Inflammatory macrophage treated with lipopolysaccharide for 4 hours (primary cell): ENCODE data around the gene NXPH4.

Experiments used
- DNase-seq: peaks from one replicate; pipeline ENCODE4 v3.0.0-alpha.2; 2020

Gene NXPH4

GRCh38 chr12:57233357-57234232 lies 17.0 kb downstream of the NXPH4 start:
- DNase-seq, result peak; percentile 86

GRCh38 chr12:57234233-57234570 lies 17.6 kb downstream of the NXPH4 start:
- DNase-seq, result no peak

GRCh38 chr12:57234571-57235016 lies 18.0 kb downstream of the NXPH4 start:
- DNase-seq, result peak; percentile 68

GRCh38 chr12:57235017-57235727 lies 18.6 kb downstream of the NXPH4 start:
- no peak for DNase-seq

- DNase-seq, result no peak
These were observed 19.1 kb downstream of the NXPH4 start for GRCh38 chr12:57235728-57236131.

GRCh38 chr12:57236201-57236924 lies 19.8 kb downstream of the NXPH4 start:
- DNase-seq, result no peak

- no peak for DNase-seq
These were observed 20.5 kb downstream of the NXPH4 start for GRCh38 chr12:57236925-57237595.

GRCh38 chr12:57237596-57237931 lies 21.0 kb downstream of the NXPH4 start:
- no peak for DNase-seq

GRCh38 chr12:57237932-57238853 lies 21.6 kb downstream of the NXPH4 start:
- no peak for DNase-seq

GRCh38 chr12:57238854-57239554 lies 22.4 kb downstream of the NXPH4 start:
- peak; percentile 85 for DNase-seq

- no peak for DNase-seq
These were observed 23.0 kb downstream of the NXPH4 start for GRCh38 chr12:57239587-57240065.

GRCh38 chr12:57240066-57240921 lies 23.7 kb downstream of the NXPH4 start:
- DNase-seq, result peak; percentile 53

GRCh38 chr12:57240926-57241401 lies 24.4 kb downstream of the NXPH4 start:
- no peak for DNase-seq

GRCh38 chr12:57241402-57242310 lies 25.1 kb downstream of the NXPH4 start:
- DNase-seq, result no peak

- no peak for DNase-seq
These were observed 25.7 kb downstream of the NXPH4 start for GRCh38 chr12:57242329-57242690.

- no peak for DNase-seq
These were observed 26.3 kb downstream of the NXPH4 start for GRCh38 chr12:57242691-57243454.

GRCh38 chr12:57243521-57244311 lies 27.1 kb downstream of the NXPH4 start:
- DNase-seq, result peak; percentile 68
